ENCODE results near the gene PREX1. TPM values are rescaled to one million over a fixed set of nuclear protein-coding genes. Genes with fewer than 3 reads are reported as not detected.
A peak's percentile ranks its signal among the peaks of the same experiment; 100 is the strongest.

Gene PREX1
- total RNA-seq, 1 donor from 2014 or later, result 65.5 TPM

DNA sequence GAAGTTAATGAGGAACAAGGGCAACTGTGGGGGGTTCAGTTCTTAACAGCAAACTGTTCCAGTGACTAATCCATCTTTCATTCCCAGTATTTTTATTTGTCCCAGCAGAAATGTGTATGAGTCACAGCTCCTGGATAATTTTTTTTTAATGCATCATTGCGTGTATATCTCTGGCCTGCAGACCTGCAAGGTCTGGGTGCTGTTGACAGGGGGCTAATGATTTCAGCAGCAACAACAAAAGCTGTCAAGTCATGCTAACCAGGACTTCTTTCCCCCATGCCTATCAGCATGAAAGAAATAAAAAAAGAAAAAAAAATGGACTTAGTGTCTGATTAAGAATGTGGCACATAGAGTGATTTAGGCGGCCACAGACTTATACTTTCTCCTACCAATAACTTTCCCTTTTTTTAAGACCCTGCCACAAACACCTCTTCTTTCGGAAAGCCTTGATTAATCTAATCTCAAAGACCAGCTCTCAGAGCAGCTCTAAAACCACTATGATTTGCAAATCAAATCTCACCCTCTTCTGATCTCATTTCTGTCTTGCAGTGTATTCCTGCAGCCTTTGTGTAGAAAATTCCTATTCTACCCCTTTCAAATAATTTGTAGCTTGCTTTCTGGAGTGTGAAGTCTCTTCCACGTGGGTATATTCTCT is 14.2 kb upstream of the PREX1 start:
- peaks cover 9% of the 10 kb centered on the region for H3K9me3 Mint-ChIP-seq
- no peaks in the 10 kb centered on the region for H3K36me3 Mint-ChIP-seq (ENCODE audit: low read depth)
- intact Hi-C loops (cut with micrococcal nuclease), result no loop called here
- no peak for DNase-seq
- H3K27me3 Mint-ChIP-seq, result peaks cover 30% of the 10 kb centered on the region
- no peak overlapping the region for H3K27ac Mint-ChIP-seq
- no peak overlapping the region for H3K4me3 Mint-ChIP-seq
- peaks cover 16% of the 10 kb centered on the region for H3K4me1 Mint-ChIP-seq

DNA sequence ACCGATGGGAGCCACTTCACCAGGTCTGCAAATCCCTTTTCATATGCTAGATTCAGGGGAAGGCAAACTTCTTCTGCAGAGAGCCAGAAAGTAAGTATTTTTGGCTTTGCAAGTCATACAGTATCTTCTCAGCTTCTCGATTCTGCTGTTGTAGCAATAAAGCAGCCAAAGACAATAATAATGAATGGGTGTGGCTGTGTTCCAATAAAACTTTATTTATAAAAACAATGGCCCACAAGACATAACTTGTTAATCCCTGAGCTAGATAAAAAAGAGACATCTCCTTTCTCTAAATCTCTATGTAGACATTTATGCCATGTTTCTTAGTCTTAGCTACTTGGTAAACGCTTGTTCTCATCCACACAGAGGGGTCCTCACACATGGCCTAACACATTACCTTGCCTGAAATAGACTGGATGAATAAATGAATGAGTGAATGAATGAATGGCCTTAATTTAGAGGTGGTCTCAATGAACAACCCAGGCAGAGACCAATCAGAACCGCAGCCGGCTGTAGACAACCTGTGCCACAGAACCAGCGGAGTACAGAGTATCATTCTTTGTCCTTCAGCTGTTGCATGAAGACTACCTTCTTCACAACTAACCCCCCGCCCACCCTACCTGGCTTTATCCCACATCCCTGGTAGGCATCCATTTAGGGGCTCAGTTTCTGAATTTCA is 13.5 kb upstream of the PREX1 start:
- Mint-ChIP-seq H3K9me3 (peaks cover 9% of the 10 kb centered on the region), H3K27me3 (peaks cover 33% of the 10 kb centered on the region), H3K27ac (no peak overlapping the region), H3K4me1 (peaks cover 11% of the 10 kb centered on the region), H3K36me3 (ENCODE audit: low read depth) (no peaks in the 10 kb centered on the region), H3K4me3 (no peak overlapping the region)
- intact Hi-C loops (cut with micrococcal nuclease), result no loop called here
- no peak for DNase-seq

DNA sequence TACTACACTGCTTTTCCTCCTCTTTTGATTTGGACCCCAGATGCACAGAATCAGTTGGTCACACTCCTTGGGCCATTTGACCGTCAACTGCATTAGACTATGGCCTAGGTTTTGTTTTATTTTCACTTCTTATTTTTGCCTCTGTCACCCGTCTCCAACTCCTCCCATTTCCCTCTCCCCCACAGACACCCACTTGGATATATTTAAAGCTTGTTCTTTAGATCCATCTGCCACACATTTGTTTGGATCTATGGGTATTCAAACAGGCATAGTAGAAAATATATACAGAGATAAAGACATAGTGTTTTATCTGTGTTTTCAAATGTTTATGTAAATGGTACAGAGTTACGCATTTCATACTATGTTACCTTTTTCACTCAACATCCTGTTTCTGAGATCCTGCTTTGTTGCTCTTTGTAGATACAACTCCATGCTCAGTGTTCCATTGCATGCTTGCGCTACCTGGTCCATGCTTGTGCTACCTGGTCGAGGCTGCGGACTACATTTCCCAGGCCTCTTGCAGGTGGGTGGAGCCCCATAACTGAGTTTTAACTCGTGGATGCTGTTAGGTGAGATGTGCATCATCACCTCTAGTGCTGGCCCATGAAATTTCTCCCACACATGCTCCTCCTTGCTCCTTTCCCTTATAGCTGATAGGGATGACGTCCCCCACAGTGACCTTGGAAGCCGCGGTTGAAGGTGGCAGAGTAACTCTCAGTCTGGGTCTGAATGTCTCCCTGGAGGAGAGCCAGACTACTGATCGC is 11.5 kb upstream of the PREX1 start:
- H3K27ac Mint-ChIP-seq, result no peak overlapping the region

GRCh38 chr20:48837014-48837413 is 9.2 kb upstream of the PREX1 start:
- Mint-ChIP-seq H3K36me3 (ENCODE audit: low read depth) (no peaks in the 10 kb centered on the region), H3K27ac (no peak overlapping the region), H3K27me3 (peaks cover 38% of the 10 kb centered on the region), H3K4me3 (no peak overlapping the region), H3K9me3 (no peaks in the 10 kb centered on the region), H3K4me1 (peaks cover 8% of the 10 kb centered on the region)
- intact Hi-C loops (cut with micrococcal nuclease), result no loop called here
- DNase-seq, result no peak

More for the DNA sequence above, 11.5 kb upstream of the PREX1 start:
- peaks cover 7% of the 10 kb centered on the region for H3K4me1 Mint-ChIP-seq
- intact Hi-C loops (cut with micrococcal nuclease), result no loop called here
- H3K4me3 Mint-ChIP-seq, result no peak overlapping the region
- H3K36me3 Mint-ChIP-seq (ENCODE audit: low read depth), result no peaks in the 10 kb centered on the region
- peaks cover 45% of the 10 kb centered on the region for H3K27me3 Mint-ChIP-seq
- H3K9me3 Mint-ChIP-seq, result peaks cover 7% of the 10 kb centered on the region
- DNase-seq, result no peak

GRCh38 chr20:48835390-48835789 is 7.6 kb upstream of the PREX1 start:
- intact Hi-C loops (cut with micrococcal nuclease), result no loop called here
- Mint-ChIP-seq H3K4me1 (peaks cover 15% of the 10 kb centered on the region), H3K4me3 (no peak overlapping the region), H3K27me3 (peaks cover 34% of the 10 kb centered on the region), H3K27ac (no peak overlapping the region), H3K36me3 (ENCODE audit: low read depth) (no peaks in the 10 kb centered on the region), H3K9me3 (no peaks in the 10 kb centered on the region)
- no peak for DNase-seq

DNA sequence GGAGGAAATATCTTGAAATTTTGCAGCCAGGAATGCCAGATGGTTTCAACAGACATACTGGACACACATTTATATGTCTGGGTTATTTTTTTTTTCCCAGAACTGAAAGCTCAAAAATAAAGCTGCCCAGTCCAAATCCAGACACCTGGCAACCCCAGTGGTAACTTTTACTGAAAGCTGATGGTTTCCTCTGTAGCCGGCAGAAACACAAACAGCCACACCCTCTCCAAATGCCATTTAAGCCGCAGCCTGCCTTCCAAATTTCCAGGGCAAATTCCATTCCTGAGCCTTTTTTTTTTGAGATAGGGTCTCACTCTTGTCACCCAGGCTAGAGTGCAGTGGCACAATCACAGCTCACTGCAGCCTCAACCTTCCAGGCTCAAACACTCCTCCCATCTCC is 6.5 kb upstream of the PREX1 start:
- H3K4me3 Mint-ChIP-seq, result no peak overlapping the region
- no peaks in the 10 kb centered on the region for H3K9me3 Mint-ChIP-seq

GRCh38 chr20:48832405-48832730 is 4.6 kb upstream of the PREX1 start:
- H3K27ac Mint-ChIP-seq, result no peak overlapping the region
- H3K4me1 Mint-ChIP-seq, result peaks cover 18% of the 10 kb centered on the region
- no peak for DNase-seq
- intact Hi-C loops (cut with micrococcal nuclease), result no loop called here
- H3K36me3 Mint-ChIP-seq (ENCODE audit: low read depth), result no peaks in the 10 kb centered on the region
- H3K4me3 Mint-ChIP-seq, result no peak overlapping the region
- H3K9me3 Mint-ChIP-seq, result no peaks in the 10 kb centered on the region
- H3K27me3 Mint-ChIP-seq, result peaks cover 29% of the 10 kb centered on the region

More for the DNA sequence above, 6.5 kb upstream of the PREX1 start:
- H3K36me3 Mint-ChIP-seq (ENCODE audit: low read depth), result no peaks in the 10 kb centered on the region
- intact Hi-C loops (cut with micrococcal nuclease), result no loop called here
- DNase-seq, result no peak
- H3K27me3 Mint-ChIP-seq, result peaks cover 30% of the 10 kb centered on the region
- peaks cover 15% of the 10 kb centered on the region for H3K4me1 Mint-ChIP-seq
- H3K27ac Mint-ChIP-seq, result no peak overlapping the region

DNA sequence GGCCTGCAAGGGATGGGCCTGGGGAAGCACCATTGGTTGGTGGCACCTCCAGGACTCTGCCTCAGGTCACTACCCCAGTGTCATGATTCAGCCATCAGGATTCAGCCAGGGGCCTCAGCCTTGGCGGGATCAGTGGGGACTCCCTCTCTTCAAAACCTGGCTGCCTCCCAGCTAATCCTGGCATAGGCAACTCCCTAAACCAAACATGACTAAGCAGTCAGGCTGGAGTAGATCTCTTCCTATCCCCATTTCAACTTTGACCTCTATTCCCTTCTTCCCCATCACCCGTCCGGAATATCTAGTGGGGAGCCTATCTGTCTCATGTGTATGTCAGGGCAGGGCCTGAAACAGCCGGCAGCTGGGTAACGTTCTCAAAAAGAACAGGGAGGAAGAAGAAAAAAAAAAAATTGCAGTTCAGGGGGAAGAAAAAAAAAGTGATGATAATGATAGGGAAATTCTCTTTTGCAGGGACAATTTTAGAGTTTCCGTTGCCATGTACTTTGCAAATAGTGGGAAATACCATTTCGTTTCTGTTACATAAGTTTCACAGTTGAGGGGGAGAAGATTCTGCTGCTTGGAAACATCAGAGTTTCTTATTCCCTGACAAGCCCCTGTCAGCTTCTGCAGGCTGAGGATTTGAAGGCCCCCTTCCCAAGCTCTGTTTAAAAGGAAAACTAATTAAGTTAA is 4.1 kb upstream of the PREX1 start:
- no peaks in the 10 kb centered on the region for H3K9me3 Mint-ChIP-seq
- no peak for DNase-seq
- no peaks in the 10 kb centered on the region for H3K36me3 Mint-ChIP-seq (ENCODE audit: low read depth)
- peaks cover 18% of the 10 kb centered on the region for H3K4me1 Mint-ChIP-seq
- H3K27ac Mint-ChIP-seq, result peak overlapping the region; percentile 22
- peaks cover 23% of the 10 kb centered on the region for H3K27me3 Mint-ChIP-seq
- intact Hi-C loops (cut with micrococcal nuclease), result no loop called here
- H3K4me3 Mint-ChIP-seq, result no peak overlapping the region

- Mint-ChIP-seq H3K36me3 (ENCODE audit: low read depth) (no peaks in the 10 kb centered on the region), H3K4me1 (peaks cover 24% of the 10 kb centered on the region), H3K4me3 (no peak overlapping the region), H3K27ac (no peak overlapping the region), H3K27me3 (peaks cover 19% of the 10 kb centered on the region), H3K9me3 (no peaks in the 10 kb centered on the region)
- DNase-seq, result no peak
- intact Hi-C loops (cut with micrococcal nuclease), result no loop called here
These were observed 3.1 kb upstream of the PREX1 start for GRCh38 chr20:48830826-48831318.

DNA sequence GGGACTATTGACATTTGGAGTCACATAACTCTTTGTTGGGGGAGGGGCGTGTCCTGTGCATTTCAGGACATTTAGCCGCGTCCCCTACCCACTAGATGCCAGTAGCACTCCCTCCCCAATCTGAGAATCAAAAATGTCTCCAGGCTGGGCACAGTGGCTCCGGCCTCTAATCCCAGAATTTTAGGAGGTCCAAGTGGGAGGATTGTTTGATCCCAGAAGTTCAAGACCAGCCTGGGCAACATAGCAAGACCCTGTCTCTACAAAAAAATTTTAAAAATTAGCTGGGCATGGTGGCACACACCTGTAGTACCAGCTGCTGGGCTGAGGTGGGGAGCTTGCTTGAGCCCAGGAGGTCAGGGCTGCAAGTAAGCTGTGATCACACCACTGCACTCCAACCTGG is 2.1 kb upstream of the PREX1 start:
- no peak for DNase-seq
- Mint-ChIP-seq H3K9me3 (no peaks in the 10 kb centered on the region), H3K4me1 (peaks cover 32% of the 10 kb centered on the region), H3K27me3 (peaks cover 12% of the 10 kb centered on the region), H3K27ac (no peak overlapping the region), H3K4me3 (no peak overlapping the region), H3K36me3 (ENCODE audit: low read depth) (peaks cover 1% of the 10 kb centered on the region)
- intact Hi-C loops (cut with micrococcal nuclease), result loop anchor here (5.0 to 10.0 kb wide), 4 partner anchors 77 to 215 kb away; partner anchors contain the start of genes ARFGEF2 and CSE1L

DNA sequence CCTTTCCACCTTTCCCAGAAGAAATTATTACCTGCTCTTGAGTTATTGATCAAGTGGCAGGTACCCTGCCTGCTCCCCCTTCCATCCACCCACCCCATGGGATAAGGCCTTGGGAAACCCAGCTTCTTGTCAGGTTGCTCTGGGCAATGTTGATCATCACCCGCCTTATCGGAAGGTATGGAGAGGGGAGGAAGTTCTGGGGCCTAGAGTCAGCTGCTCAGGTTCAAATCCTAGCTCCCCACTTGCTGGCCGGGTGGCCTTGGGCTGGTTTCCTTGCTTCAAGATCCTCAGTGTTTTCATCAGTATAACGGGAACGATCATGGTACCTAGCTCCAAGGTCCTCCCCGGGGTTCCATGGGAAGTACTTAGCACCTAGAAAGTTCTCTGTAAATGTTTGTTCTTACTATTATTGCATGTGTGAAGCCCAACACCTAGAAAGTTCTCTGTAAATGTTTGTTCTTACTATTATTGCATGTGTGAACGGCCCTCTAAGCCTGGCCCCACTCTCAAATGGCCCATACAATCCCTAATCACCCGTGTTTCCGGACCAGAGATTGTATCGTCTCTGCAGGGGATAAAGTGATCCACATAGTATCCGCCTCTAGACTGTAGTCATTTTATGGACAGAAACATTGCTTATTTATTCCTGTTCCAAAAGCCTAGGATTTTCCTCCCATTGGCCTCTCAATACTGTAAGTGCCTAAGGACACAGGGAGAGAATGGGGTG is 1.1 kb upstream of the PREX1 start:
- Mint-ChIP-seq H3K27me3 (peaks cover 11% of the 10 kb centered on the region), H3K4me3 (peak overlapping the region; percentile 88), H3K9me3 (no peaks in the 10 kb centered on the region), H3K36me3 (ENCODE audit: low read depth) (peaks cover 3% of the 10 kb centered on the region), H3K27ac (peak overlapping the region; percentile 92), H3K4me1 (peaks cover 43% of the 10 kb centered on the region)
- intact Hi-C loops (cut with micrococcal nuclease), result loop anchor here (5.0 to 10.0 kb wide), 4 partner anchors 78 to 216 kb away; partner anchors contain the start of genes ARFGEF2 and CSE1L
- peak; percentile 61 for DNase-seq

GRCh38 chr20:48826883-48827771 is 672 bp downstream of the PREX1 start:
- peaks cover 3% of the 10 kb centered on the region for H3K36me3 Mint-ChIP-seq (ENCODE audit: low read depth)
- peak overlapping the region; percentile 94 for H3K27ac Mint-ChIP-seq
- H3K27me3 Mint-ChIP-seq, result peaks cover 7% of the 10 kb centered on the region
- H3K4me3 Mint-ChIP-seq, result peak overlapping the region; percentile 93
- DNase-seq, result peak; percentile 81
- intact Hi-C loops (cut with micrococcal nuclease), result loop anchor here (1.0 to 10.0 kb wide), 5 partner anchors 80 to 218 kb away; partner anchors contain the start of genes ARFGEF2 and CSE1L
- no peaks in the 10 kb centered on the region for H3K9me3 Mint-ChIP-seq
- peaks cover 53% of the 10 kb centered on the region for H3K4me1 Mint-ChIP-seq

All from activated CD4-positive, alpha-beta T cell treated with anti-CD3 and anti-CD28 coated beads, Interleukin-2, amount 10 ng/mL, durations not matched to agents 24 days and 14 days (primary cell).